ENCODE results near the gene YTHDF2.
"Not testable (repeated sequence)": the region's sequence is repeated elsewhere in the genome, so short reads cannot be mapped to it uniquely, and the experiment has no call there.

Gene YTHDF2

DNA sequence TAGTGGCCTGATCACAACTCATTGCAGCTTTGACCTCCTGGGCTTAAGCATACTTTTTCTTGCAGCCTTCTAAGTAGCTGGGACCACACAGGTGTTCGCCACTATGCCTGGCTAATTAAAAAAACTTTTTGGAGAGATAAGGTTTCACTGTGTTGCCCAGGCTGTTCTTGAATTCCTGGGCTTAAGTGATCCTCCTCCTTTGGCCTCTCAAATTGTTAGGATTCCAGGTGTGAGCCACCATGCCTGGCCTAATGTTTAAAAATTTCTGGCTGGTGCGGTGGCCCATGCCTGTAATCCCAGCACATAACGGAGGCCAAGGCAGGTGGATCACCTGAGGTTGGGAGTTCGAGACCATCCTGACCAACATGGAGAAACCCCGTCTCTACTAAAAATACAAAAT, 24.4 kb downstream of the YTHDF2 start:
- peak; percentile 57 for DNase-seq

- no peak for DNase-seq
These were observed 29.9 kb downstream of the YTHDF2 start for GRCh38 chr1:28766532-28767183.

DNA sequence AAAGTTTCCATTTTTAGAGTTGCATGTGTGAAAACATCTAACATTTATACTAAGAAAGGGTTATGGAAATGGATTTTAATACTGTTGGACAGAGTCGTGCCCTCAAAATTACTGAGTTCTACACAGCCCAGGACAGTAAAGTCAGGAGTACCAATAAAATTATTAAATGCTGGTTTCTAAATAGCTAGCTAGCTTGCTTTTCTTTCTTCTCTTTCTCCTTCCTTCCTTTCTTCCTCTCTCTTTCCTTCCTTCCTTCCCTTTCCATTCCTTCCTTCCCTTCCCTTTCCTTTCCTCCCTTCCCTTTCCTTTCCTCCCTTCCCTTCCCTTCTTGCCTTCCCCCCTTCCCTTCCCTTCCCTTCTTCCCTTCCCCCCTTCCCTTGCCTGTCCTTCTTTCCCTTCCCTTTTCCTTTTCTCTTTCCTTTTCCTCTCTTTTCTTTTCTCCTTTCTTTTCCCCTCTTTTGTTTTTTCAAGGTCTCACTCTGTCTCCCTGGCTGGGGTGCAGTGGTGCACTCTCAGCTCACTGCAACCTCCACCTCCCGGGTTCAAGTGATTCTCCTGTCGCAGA, 33.9 kb downstream of the YTHDF2 start:
- DNase-seq: no peak

- DNase-seq: not testable (repeated sequence)
These were observed 35.2 kb downstream of the YTHDF2 start for GRCh38 chr1:28771921-28772320.

DNA sequence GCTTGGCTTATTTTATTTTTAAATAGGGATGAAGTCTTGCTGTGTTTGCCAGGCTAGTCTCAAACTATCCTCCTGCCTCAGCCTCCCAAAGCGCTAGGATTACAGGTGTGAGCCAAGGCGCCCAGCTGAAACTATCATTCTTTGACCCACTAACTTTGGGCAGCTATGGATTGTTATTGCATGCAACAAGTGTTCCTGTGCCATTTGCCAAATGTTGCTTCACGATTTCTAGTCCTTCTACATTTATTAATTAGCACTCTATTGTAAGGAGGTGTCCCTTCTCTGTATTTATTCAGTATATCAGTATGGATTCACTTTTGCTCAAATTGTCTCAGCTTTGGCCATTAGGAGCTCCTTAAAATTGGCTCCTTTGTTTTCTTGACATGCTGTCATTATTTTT, 36.4 kb downstream of the YTHDF2 start:
- no peak for DNase-seq

GRCh38 chr1:28775121-28775942, 38.6 kb downstream of the YTHDF2 start:
- DNase-seq: peak; percentile 84

- no peak for DNase-seq
These were observed 39.6 kb downstream of the YTHDF2 start for GRCh38 chr1:28776341-28776740.

DNA sequence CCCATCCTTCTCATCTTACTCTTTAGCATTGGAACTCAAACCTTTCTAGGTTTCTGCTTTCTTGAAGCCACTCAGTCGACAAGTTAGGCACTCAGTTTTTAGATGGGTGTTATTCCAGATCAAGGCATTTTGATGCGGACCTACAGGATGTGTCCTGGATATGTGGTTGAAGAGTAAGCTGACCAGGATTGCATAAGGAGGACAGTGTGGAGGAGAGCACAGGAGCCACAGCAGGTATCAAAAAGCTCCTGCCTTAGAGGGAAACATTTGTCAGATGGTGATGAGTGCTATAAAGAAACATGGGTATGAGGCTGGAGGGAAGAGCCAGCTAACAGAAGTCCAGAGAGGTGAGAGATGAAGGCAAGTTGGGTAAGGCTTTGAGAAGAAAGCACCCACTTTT, 41.3 kb downstream of the YTHDF2 start:
- DNase-seq: no peak

- no peak for DNase-seq
These were observed 43.1 kb downstream of the YTHDF2 start for GRCh38 chr1:28779751-28780408.

DNA sequence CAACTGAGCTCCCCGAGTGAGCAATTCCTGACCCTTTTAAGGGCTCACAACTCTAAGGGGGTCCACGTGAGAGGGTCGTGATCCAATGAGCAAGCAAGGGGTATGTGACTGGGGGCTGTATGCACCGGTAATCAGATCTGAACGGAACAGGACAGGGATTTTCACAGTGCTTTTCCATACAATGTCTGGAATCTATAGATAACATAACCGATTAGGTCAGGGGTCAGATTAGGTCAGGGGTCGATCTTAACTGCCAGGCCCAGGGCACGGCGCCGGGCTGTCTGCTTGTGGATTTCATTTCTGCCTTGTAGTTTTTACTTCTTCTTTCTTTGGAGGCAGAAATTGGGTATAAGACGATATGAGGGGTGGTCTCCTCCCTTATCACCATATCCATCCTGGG, 44.6 kb downstream of the YTHDF2 start:
- DNase-seq: no peak

- DNase-seq: peak; percentile 71
These were observed 45.3 kb downstream of the YTHDF2 start for GRCh38 chr1:28782011-28782410.

DNA sequence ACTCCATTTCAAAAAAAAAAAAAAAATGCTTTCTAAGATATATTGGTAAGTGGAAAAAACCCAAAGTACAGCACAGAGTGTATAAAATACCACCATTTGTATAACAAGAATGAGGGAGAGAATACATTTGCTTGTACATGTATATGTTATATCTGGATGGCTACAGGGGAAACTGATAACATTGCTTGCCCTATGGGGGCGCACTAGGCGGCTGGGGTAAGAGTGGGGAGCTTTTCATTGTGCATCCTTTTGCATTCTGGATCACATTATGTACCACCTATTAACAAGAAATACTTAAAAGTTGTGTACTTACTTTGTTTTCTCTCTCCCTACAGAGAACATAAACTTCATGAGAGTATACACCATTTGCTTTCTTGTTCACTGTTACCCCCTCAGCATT, 46.6 kb downstream of the YTHDF2 start:
- DNase-seq: no peak

- DNase-seq: no peak
These were observed 52.7 kb downstream of the YTHDF2 start for GRCh38 chr1:28789412-28789811.

DNA sequence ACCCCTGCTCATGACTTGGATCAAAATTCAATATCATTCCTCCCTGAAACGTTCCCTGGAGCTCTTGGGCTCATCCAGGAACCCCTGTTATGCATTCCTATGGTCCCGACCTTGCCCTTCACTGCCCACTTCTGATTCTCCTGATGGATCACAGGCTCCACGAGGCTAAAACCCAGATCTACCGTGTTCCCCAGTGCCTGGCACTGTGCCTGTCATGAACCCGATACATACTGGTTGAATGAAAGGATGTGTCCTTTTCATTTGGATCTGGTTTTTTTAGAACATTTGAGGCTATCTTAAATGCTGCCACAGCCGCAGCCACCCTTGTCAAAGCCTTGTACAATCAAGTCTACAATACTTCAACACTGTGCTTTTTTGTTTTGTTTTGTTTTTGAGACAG, 53.1 kb downstream of the YTHDF2 start:
- DNase-seq: no peak

DNA sequence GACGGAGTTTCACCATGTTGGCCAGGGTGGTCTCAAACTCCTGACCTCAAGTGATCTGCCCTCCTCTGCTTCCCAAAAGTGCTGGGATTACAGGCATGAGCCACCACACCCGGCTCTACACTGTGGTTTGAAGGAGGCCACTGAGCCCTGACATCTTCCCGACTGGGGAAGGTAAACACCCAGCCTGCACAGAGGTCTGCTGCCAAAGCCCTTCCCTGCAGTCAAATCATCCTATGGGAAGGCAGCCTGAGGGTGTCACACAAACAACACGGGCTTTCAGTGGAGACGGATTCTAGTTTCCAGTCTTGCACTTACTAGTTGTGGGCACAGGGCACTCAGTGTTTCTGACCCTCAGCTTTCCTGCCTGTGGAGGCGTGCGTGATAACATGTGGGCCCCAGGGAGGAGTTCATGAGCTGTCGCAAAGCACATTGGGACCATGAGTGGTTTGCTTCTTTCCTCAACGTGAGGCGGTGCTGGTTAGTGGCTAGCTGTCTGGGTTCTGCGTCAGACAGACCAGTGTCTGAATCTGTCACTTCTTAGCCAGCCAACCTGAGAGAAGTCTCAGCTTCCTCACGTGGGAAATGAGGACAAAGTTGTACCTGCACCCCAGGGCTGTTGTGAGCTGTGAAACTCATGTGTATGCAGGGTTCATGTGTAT, 53.8 kb downstream of the YTHDF2 start:
- DNase-seq: no peak

- not testable (repeated sequence) for DNase-seq
These were observed 55.2 kb downstream of the YTHDF2 start for GRCh38 chr1:28791929-28792328.

DNA sequence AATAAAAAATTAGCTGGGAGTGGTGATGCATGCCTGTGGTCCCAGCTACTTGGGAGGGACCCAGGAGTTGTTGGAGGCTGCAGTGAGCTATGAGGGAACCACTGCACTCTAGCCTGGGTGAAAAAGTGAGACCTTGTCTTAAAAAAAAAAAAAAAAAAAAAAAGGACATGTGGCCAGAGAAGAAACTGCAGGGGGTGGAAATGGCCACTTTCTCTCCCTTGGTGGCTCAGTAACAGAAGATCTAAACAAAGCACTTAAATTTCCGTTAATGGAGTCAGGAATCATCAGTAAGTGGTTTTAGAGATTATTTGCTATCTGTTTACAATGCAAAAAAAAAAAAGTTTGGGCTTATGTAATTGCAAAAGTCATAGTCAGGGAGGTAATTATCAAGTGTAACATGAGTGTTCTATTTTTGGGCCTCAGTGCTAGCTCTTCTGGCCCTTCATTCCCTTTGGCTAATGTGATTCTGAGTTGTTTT, 55.9 kb downstream of the YTHDF2 start:
- no peak for DNase-seq

DNA sequence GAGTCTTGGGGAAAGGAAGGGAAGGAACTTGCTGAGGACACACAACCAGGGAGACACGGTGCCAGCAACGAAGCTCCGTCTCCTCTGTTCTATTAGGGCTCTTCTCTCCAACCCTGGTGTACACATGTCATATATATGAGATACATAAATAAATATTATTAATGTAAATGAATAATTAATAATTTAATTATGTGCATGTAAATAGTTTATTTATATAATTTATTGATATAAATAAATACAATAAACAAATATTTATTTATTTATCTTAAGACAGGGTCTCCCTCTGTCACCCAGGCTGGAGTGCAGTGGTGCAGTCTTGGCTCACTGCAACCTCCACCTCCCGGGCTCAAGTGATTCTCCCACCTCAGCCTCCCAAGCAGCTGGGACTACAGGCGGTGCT, 57.8 kb downstream of the YTHDF2 start:
- DNase-seq: not testable (repeated sequence)

DNA sequence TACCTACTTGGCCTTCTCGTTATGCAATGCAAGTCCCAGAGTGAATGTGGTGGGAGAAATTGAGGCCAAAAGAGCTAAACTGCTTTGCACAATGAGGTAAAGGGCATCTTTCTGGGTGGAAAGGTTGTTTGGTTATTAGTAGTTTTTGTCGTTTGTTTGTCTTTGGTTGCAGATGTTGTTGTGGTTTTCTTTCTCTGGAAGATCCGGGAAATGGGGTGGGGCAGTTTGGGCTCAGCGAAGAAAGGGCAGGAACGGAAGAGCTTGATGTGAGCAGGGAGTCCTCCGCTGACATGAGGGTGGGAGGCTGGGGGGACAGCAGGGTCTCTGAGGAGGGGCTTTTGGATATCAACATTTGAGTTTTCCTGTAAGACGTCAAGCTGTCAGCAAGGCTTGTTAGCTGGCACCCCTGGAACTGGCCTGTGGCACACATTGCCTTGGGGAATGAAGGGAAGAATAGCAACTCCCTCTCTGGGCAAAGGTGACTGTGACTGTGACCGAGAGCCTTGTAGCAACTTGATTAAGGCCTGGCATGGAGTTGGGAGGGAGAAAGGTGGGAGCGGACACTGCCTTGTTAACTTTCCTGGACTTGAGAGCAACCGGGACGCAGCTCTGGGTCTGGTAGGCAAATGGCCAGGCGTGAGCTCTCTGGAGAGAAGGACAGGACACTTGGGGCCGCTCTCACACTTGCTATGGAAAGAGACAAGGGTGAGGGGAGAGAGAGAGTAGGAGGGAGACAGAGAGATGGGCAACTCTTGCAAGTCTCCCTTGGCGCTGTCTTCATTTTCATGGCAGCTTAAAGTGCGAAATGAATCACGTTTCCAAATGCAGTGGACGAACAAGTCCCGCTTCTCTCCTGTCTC, 59.8 kb downstream of the YTHDF2 start:
- DNase-seq: no peak

GRCh38 chr1:28800324-28800723, 63.6 kb downstream of the YTHDF2 start:
- DNase-seq: peak; percentile 81

DNA sequence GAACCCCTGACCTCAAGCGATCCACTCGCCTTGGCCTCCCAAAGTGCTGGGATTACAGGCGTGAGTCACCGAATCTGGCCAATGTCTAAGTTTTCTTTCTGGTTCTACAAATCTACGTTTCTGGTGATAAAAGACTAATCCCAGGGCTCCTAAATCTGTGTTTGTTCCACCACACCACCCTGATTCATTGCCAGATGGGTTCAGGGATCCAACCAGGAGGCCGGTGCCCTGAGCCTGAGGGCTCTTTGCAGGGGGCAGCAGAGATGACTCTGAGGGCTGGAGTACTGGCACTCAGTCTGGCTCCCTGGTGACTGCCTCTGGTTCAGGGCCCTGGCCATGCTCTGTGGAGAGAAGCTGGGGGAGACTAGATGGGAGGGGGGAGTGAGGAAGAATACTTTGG, 64.7 kb downstream of the YTHDF2 start:
- peak; percentile 74 for DNase-seq

GRCh38 chr1:28803051-28803450, 66.3 kb downstream of the YTHDF2 start:
- no peak for DNase-seq
